ENCODE measurements around the gene NEK4. TPM values are rescaled to one million over a fixed set of nuclear protein-coding genes. Genes with fewer than 3 reads are reported as not detected.

Gene NEK4
- total and polyA plus RNA-seq, 2 of the 13 experiments (the other 11 are each of a cell fraction or from before 2014, with no cell fraction given) = 16.5 to 38.0 TPM

- TF ChIP-seq ARID5B (CRISPR knock-in tag; IDR thresholded peaks at IDR 0.05) = 0 out of 2 replicates have a peak, but pooled peaks have one; percentile 22
- no peak for TF ChIP-seq NFIC (IDR thresholded peaks at IDR 0.05; ENCODE audit: low read length)
- no peak for TF ChIP-seq PHF21A (CRISPR knock-in tag; IDR thresholded peaks at IDR 0.05)
- no peak for TF ChIP-seq HNRNPLL (IDR thresholded peaks at IDR 0.05; ENCODE audit: low read depth, low read length, poor library complexity, severe bottlenecking)
- TF ChIP-seq RBFOX2 (IDR thresholded peaks at IDR 0.05; ENCODE audit: low read depth, low read length) = peak; percentile 53; the same call in 1 of the 2 replicates
- 0 out of 2 replicates have a peak, but pooled peaks have one; percentile 15 for TF ChIP-seq HMG20A (CRISPR knock-in tag; IDR thresholded peaks at IDR 0.05; ENCODE audit: borderline replicate concordance)
- TF ChIP-seq MAX (IDR thresholded peaks at IDR 0.05) = peak; percentile 47
- TF ChIP-seq FOXA3 (CRISPR knock-in tag; IDR thresholded peaks at IDR 0.05) = 0 out of 2 replicates have a peak, but pooled peaks have one; percentile 24
- peak; percentile 71; the same call in 1 of the 2 replicates for TF ChIP-seq ZBTB38 (CRISPR knock-in tag; IDR thresholded peaks at IDR 0.05)
- peak; percentile 57 for TF ChIP-seq POLR2G (IDR thresholded peaks at IDR 0.05; ENCODE audit: low read depth, low read length)
- TF ChIP-seq AGO2 (optimal IDR thresholded peaks at IDR 0.05; ENCODE audit: low read depth, low read length) = peak; percentile 35
- TF ChIP-seq U2AF2 (IDR thresholded peaks at IDR 0.05; ENCODE audit: low read depth, low read length) = no peak
- TF ChIP-seq REXO4 (CRISPR knock-in tag; IDR thresholded peaks at IDR 0.05; ENCODE audit: borderline replicate concordance) = no peak
- 0 out of 2 replicates have a peak, but pooled peaks have one; percentile 7 for TF ChIP-seq NR2F6 (IDR thresholded peaks at IDR 0.05)
- no peak for TF ChIP-seq NR2F6 (CRISPR knock-in tag; IDR thresholded peaks at IDR 0.05)
- no peak for TF ChIP-seq HINFP (CRISPR knock-in tag; IDR thresholded peaks at IDR 0.05; ENCODE audit: low read depth)
- TF ChIP-seq ZNF256 (CRISPR knock-in tag; conservative IDR thresholded peaks at IDR 0.05) = no peak
- TF ChIP-seq ZFP41 (CRISPR knock-in tag; IDR thresholded peaks at IDR 0.05; ENCODE audit: borderline replicate concordance) = no peak
- TF ChIP-seq ETV5 (CRISPR knock-in tag; IDR thresholded peaks at IDR 0.05; ENCODE audit: borderline replicate concordance) = peak; percentile 42; the same call in 1 of the 2 replicates
Observed at GRCh38 chr3:52712291-52713212, 58.2 kb downstream of the NEK4 start (continued).

Measured in HepG2 (cell line).